Trophoblast cell (in vitro differentiated cells and primary cell): ENCODE results near the gene MTHFD2L.

ENCODE experiments used
- DNase-seq, 2 donors: peaks; one replicate each; pipeline ENCODE4 v3.0.0-alpha.2; 2016
- H2AFZ ChIP-seq: 2 replicates; pipeline ENCODE4 v1.6.1; 2013; ENCODE audit warnings: low read length, moderate library complexity, mild to moderate bottlenecking; ENCODE audit not compliant: insufficient read depth, poor library complexity
- H2AK5ac ChIP-seq: 2 replicates; pipeline ENCODE4 v1.6.1; 2013; ENCODE audit warnings: mild to moderate bottlenecking, low read length
- H2BK120ac ChIP-seq: 2 replicates; pipeline ENCODE4 v1.6.1; 2013; ENCODE audit warnings: low read length, mild to moderate bottlenecking, moderate library complexity; ENCODE audit not compliant: insufficient read depth, poor library complexity
- H2BK12ac ChIP-seq: 2 replicates; pipeline ENCODE4 v1.6.1; 2013; ENCODE audit warnings: mild to moderate bottlenecking, low read length, moderate library complexity
- H2BK5ac ChIP-seq: 2 replicates; pipeline ENCODE4 v1.6.1; 2013; ENCODE audit warnings: low read length, low read depth, moderate library complexity, mild to moderate bottlenecking; ENCODE audit not compliant: poor library complexity
- H3K14ac ChIP-seq: 2 replicates; pipeline ENCODE4 v1.6.1; 2013; ENCODE audit warnings: mild to moderate bottlenecking, low read length
- H3K18ac ChIP-seq: 2 replicates; pipeline ENCODE4 v1.6.1; 2013; ENCODE audit warnings: mild to moderate bottlenecking, low read length
- H3K23ac ChIP-seq: 2 replicates; pipeline ENCODE4 v1.6.1; 2013; ENCODE audit warnings: low read length
- H3K27ac ChIP-seq: 2 replicates; pipeline ENCODE4 v1.5.1; 2013; ENCODE audit warnings: low read depth, mild to moderate bottlenecking, inconsistent platforms, low read length, moderate library complexity
- H3K27me3 ChIP-seq: 2 replicates; pipeline ENCODE4 v1.6.1; 2013; ENCODE audit warnings: inconsistent platforms, mild to moderate bottlenecking, low read length, moderate library complexity; ENCODE audit not compliant: insufficient read depth
- H3K36me3 ChIP-seq, 2 experiments: 1 replicate in 1 of 2; 2 replicates in 1 of 2; pipeline ENCODE4 v1.6.1; 2013; ENCODE audit warnings: low read length in 2 of 2, mild to moderate bottlenecking in 2 of 2, moderate library complexity in 1 of 2; ENCODE audit not compliant: insufficient read depth in 2 of 2, control insufficient read depth in 1 of 2
- H3K4ac ChIP-seq: 2 replicates; pipeline ENCODE4 v1.6.1; 2013; ENCODE audit warnings: low read depth, mild to moderate bottlenecking, low read length, moderate library complexity
- H3K4me1 ChIP-seq, 2 experiments: 1 replicate in 1 of 2; 2 replicates in 1 of 2; pipeline ENCODE4 v1.6.1; 2013; ENCODE audit warnings: low read length in 2 of 2, mild to moderate bottlenecking in 2 of 2, moderate library complexity in 1 of 2; ENCODE audit not compliant: insufficient read depth in 2 of 2, control insufficient read depth in 1 of 2
- H3K4me2 ChIP-seq: 2 replicates; pipeline ENCODE4 v1.6.1; 2013; ENCODE audit warnings: inconsistent platforms, mild to moderate bottlenecking, low read length, moderate library complexity
- H3K4me3 ChIP-seq: 2 replicates; pipeline ENCODE4 v1.5.1; 2013; ENCODE audit warnings: mild to moderate bottlenecking, low read depth, low read length, inconsistent platforms
- H3K79me1 ChIP-seq: one replicate; pipeline ENCODE4 v1.6.1; 2013; ENCODE audit warnings: low read length
- H3K79me2 ChIP-seq: 2 replicates; pipeline ENCODE4 v1.6.1; 2013; ENCODE audit warnings: low read length, mild to moderate bottlenecking; ENCODE audit not compliant: control insufficient read depth, insufficient read depth, poor library complexity
- H3K9ac ChIP-seq: 2 replicates; pipeline ENCODE4 v1.6.1; 2013; ENCODE audit warnings: mild to moderate bottlenecking, low read length
- H3K9me3 ChIP-seq: 2 replicates; pipeline ENCODE4 v1.6.1; 2013; ENCODE audit warnings: low read depth, mild to moderate bottlenecking, control low read depth, inconsistent platforms, low read length; ENCODE audit not compliant: insufficient read depth
- H4K12ac ChIP-seq: 2 replicates; pipeline ENCODE4 v1.6.1; 2013; ENCODE audit warnings: low read depth, mild to moderate bottlenecking, low read length, moderate library complexity
- H4K8ac ChIP-seq: 2 replicates; pipeline ENCODE4 v1.6.1; 2013; ENCODE audit warnings: low read depth, mild to moderate bottlenecking, low read length, moderate library complexity
- H4K91ac ChIP-seq: one replicate; pipeline ENCODE4 v1.6.1; 2013; ENCODE audit warnings: low read depth, mild to moderate bottlenecking, low read length, moderate library complexity
- WGBS: extraction: QIAGEN DNeasy Blood & Tissue Kit; methylation state at CpG from one replicate; pipeline ENCODE4 v1.1.7; 2013; ENCODE audit warnings: missing lambda C conversion rate; ENCODE audit not compliant: insufficient read length, insufficient coverage; ENCODE audit errors: extremely low coverage; 5-methylcytosine and 5-hydroxymethylcytosine counted together

MTHFD2L gene

DNA sequence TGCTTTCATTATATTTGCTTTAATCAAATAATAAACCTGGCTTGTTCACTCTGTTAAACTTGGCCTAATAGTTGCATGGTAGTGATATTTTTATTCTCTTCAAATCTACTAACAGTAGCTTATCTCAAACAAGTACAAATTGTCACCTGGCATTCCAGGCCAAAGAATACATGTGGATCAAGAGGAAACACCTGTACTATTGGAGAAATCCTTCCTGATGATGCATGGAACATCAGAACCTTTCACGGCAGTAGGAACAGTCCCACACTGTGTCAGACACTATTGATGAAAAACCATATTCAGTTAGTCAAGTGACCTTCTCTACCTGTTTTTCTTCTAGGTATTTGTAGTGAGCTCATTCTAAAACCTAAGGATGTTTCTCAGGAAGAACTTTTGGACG is 17.0 kb downstream of the MTHFD2L start:
- no peak overlapping the region for H3K18ac ChIP-seq
- WGBS, result no CpG with 5 or more reads among the region's 2 CpGs

DNA sequence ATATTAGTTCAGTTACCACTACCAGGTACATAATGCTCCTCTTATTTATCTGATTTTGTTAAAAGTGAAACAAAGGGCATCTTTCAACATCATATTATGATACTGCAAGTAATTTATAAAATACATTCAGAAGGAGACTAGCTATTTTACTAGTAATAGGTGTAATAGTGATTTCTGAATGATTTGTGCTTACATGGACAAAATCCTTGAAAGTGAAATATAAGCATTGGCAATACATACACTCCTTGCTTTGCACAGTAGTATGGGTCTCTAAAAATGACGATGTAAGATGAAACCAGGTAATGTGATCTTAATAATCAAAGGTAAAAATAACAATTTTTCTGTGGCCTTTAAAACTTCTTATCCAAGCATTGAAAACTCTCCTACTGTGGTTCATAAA is 17.5 kb downstream of the MTHFD2L start:
- H4K12ac ChIP-seq, result no peak overlapping the region
- H3K23ac ChIP-seq, result no peak overlapping the region
- no peak overlapping the region for H2BK120ac ChIP-seq
- H3K18ac ChIP-seq, result no peak overlapping the region
- no peak overlapping the region for H3K4me3 ChIP-seq
- no peak overlapping the region for H2AFZ ChIP-seq
- no peak overlapping the region for H2BK12ac ChIP-seq
- H2AK5ac ChIP-seq, result no peak overlapping the region
- H4K8ac ChIP-seq, result no peak overlapping the region
- no peak overlapping the region for H3K14ac ChIP-seq
- no peaks in the 10 kb centered on the region for H3K9me3 ChIP-seq
- DNase-seq, result no peak
- H3K4me2 ChIP-seq, result no peak overlapping the region
- no peak overlapping the region for H4K91ac ChIP-seq
- no peaks in the 10 kb centered on the region for H3K4me1 ChIP-seq
- no peak overlapping the region for H3K9ac ChIP-seq
- H2BK5ac ChIP-seq, result no peak overlapping the region
- H3K36me3 ChIP-seq, result no peaks in the 10 kb centered on the region
- H3K27ac ChIP-seq, result no peak overlapping the region
- no CpG with 5 or more reads among the region's 1 CpG for WGBS
- no peaks in the 10 kb centered on the region for H3K79me1 ChIP-seq
- no peak overlapping the region for H3K4ac ChIP-seq
- H3K27me3 ChIP-seq, result no peaks in the 10 kb centered on the region
- no peaks in the 10 kb centered on the region for H3K79me2 ChIP-seq

More for the DNA sequence above, 17.0 kb downstream of the MTHFD2L start:
- no peak for DNase-seq
- H3K4ac ChIP-seq, result no peak overlapping the region
- H3K4me2 ChIP-seq, result no peak overlapping the region
- H4K8ac ChIP-seq, result no peak overlapping the region
- no peaks in the 10 kb centered on the region for H3K79me1 ChIP-seq
- H3K79me2 ChIP-seq, result no peaks in the 10 kb centered on the region
- no peaks in the 10 kb centered on the region for H3K27me3 ChIP-seq
- H4K12ac ChIP-seq, result no peak overlapping the region
- no peak overlapping the region for H2BK120ac ChIP-seq
- H4K91ac ChIP-seq, result no peak overlapping the region
- no peaks in the 10 kb centered on the region for H3K36me3 ChIP-seq
- H3K4me1 ChIP-seq, result no peaks in the 10 kb centered on the region
- H3K9me3 ChIP-seq, result no peaks in the 10 kb centered on the region
- no peak overlapping the region for H3K27ac ChIP-seq
- H2BK5ac ChIP-seq, result no peak overlapping the region
- no peak overlapping the region for H2AFZ ChIP-seq
- no peak overlapping the region for H2BK12ac ChIP-seq
- H3K9ac ChIP-seq, result no peak overlapping the region
- no peak overlapping the region for H2AK5ac ChIP-seq
- H3K14ac ChIP-seq, result no peak overlapping the region
- no peak overlapping the region for H3K23ac ChIP-seq
- H3K4me3 ChIP-seq, result no peak overlapping the region

DNA sequence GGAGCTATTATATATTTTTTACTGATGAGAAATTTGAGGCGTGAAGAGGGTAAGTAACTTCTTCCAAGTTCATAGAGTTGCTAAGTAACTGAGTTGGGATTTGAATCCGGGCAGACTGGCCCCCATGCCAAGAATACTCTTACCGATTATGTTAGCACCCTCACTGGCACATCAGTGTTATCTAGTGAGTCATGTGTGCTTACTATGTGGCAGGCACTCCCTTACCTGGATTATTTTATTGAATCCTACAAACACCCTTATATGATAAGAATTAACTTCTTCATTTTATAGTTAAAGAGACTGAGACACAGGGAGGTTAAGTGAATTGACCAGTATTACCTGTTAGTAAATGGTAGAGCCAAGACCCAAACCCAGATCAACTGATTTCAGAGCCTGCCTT is 20.9 kb downstream of the MTHFD2L start:
- H4K91ac ChIP-seq, result no peak overlapping the region
- no peak overlapping the region for H3K23ac ChIP-seq
- no peak overlapping the region for H3K4me2 ChIP-seq
- H3K27ac ChIP-seq, result no peak overlapping the region
- no peak overlapping the region for H3K9ac ChIP-seq
- H3K4me3 ChIP-seq, result no peak overlapping the region
- no CpG with 5 or more reads among the region's 3 CpGs for WGBS
- H2BK12ac ChIP-seq, result no peak overlapping the region
- no peak overlapping the region for H4K12ac ChIP-seq
- H3K79me1 ChIP-seq, result no peaks in the 10 kb centered on the region
- no peak overlapping the region for H2AFZ ChIP-seq
- no peak for DNase-seq
- H3K9me3 ChIP-seq, result no peaks in the 10 kb centered on the region
- no peaks in the 10 kb centered on the region for H3K79me2 ChIP-seq
- no peaks in the 10 kb centered on the region for H3K4me1 ChIP-seq
- H3K18ac ChIP-seq, result no peak overlapping the region
- H2BK5ac ChIP-seq, result no peak overlapping the region
- no peaks in the 10 kb centered on the region for H3K27me3 ChIP-seq
- H4K8ac ChIP-seq, result no peak overlapping the region
- H3K14ac ChIP-seq, result no peak overlapping the region
- H3K36me3 ChIP-seq, result no peaks in the 10 kb centered on the region
- H3K4ac ChIP-seq, result no peak overlapping the region
- no peak overlapping the region for H2AK5ac ChIP-seq
- H2BK120ac ChIP-seq, result no peak overlapping the region

- no peaks in the 10 kb centered on the region for H3K9me3 ChIP-seq
- no peak overlapping the region for H2BK120ac ChIP-seq
- no peak overlapping the region for H2BK5ac ChIP-seq
- no peaks in the 10 kb centered on the region for H3K4me1 ChIP-seq
- H3K36me3 ChIP-seq, result no peaks in the 10 kb centered on the region
- H3K4me3 ChIP-seq, result no peak overlapping the region
- H3K27me3 ChIP-seq, result no peaks in the 10 kb centered on the region
- H3K79me1 ChIP-seq, result no peaks in the 10 kb centered on the region
- no peaks in the 10 kb centered on the region for H3K79me2 ChIP-seq
- H2AFZ ChIP-seq, result no peak overlapping the region
- H2AK5ac ChIP-seq, result no peak overlapping the region
- H4K8ac ChIP-seq, result no peak overlapping the region
- H2BK12ac ChIP-seq, result no peak overlapping the region
- no CpG with 5 or more reads among the region's 3 CpGs for WGBS
- no peak overlapping the region for H3K14ac ChIP-seq
- no peak overlapping the region for H3K23ac ChIP-seq
- no peak overlapping the region for H3K9ac ChIP-seq
- H3K4ac ChIP-seq, result no peak overlapping the region
- H4K91ac ChIP-seq, result no peak overlapping the region
- H4K12ac ChIP-seq, result no peak overlapping the region
- no peak overlapping the region for H3K4me2 ChIP-seq
- DNase-seq, result no peak
- no peak overlapping the region for H3K18ac ChIP-seq
- H3K27ac ChIP-seq, result no peak overlapping the region
These were observed 23.3 kb downstream of the MTHFD2L start for GRCh38 chr4:74181219-74181618.
